PC-3 (cell line): ENCODE measurements around the gene DNM2. TPM values are rescaled to one million over a fixed set of nuclear protein-coding genes. Genes with fewer than 3 reads are reported as not detected.
A peak's percentile ranks its signal among the peaks of the same experiment; 100 is the strongest.

Experiments used
- ATAC-seq: fragments of 200-7000 bp; cut with Tn5 transposase; 2 replicates; pipeline ENCODE4 v1.9.1; 2020; ENCODE audit warnings: mild to moderate bottlenecking, moderate library complexity
- BruUV-seq: library from RNA; stranded (reverse); fragments of 400-500 nt; replicated peaks from 2 replicates; lab custom pipeline; 2021; lab: Mats Ljungman, UMichigan
- CTCF ChIA-PET: fragments of 300-600 bp; sonication (Branson Sonifier 250); formaldehyde crosslinking; loops from one replicate; lab custom pipeline; 2022; ENCODE audit warnings: antibody characterized with exemption; lab: Charles Lee
- POLR2A ChIA-PET: fragments of 300-600 bp; sonication (Branson Sonifier 250); formaldehyde crosslinking; loops from one replicate; lab custom pipeline; 2022; ENCODE audit warnings: antibody characterized with exemption; ENCODE audit not compliant: unreplicated experiment; lab: Charles Lee
- DNase-seq: peaks from one replicate; pipeline ENCODE4 v3.0.0-alpha.2; 2015
- H2AFZ ChIP-seq: fragments of 300-600 bp; sonication (generic); 2 replicates; pipeline ENCODE4 v1.6.0; 2016; ENCODE audit warnings: antibody characterized with exemption, low read length
- H3F3A ChIP-seq: fragments of 300-600 bp; sonication (generic); one replicate; pipeline ENCODE4 v1.6.0; 2017; ENCODE audit warnings: antibody characterized with exemption, low read length, control low read depth, mild to moderate bottlenecking; ENCODE audit not compliant: unreplicated experiment
- H3K27ac ChIP-seq: fragments of 300-600 bp; sonication (generic); 2 replicates; pipeline ENCODE4 v1.5.1; 2016; ENCODE audit warnings: mild to moderate bottlenecking, low read length
- H3K27me3 ChIP-seq: fragments of 300-600 bp; sonication (generic); 2 replicates; pipeline ENCODE4 v1.6.1; 2016; ENCODE audit warnings: low read length, mixed read lengths
- H3K36me3 ChIP-seq: fragments of 300-600 bp; sonication (generic); 2 replicates; pipeline ENCODE4 v1.6.1; 2016; ENCODE audit warnings: low read depth, mixed run types, low read length, mixed read lengths
- H3K4me1 ChIP-seq: fragments of 300-600 bp; sonication (generic); 2 replicates; pipeline ENCODE4 v1.5.1; 2016; ENCODE audit warnings: low read length; ENCODE audit not compliant: insufficient read depth
- H3K4me2 ChIP-seq: fragments of 300-600 bp; sonication (generic); 2 replicates; pipeline ENCODE4 v1.6.0; 2016; ENCODE audit warnings: low read length
- H3K4me3 ChIP-seq: fragments of 300-600 bp; sonication (generic); 2 replicates; pipeline ENCODE4 v1.5.1; 2016; ENCODE audit warnings: mild to moderate bottlenecking, low read length, mixed read lengths
- H3K79me2 ChIP-seq: fragments of 300-600 bp; sonication (generic); 2 replicates; pipeline ENCODE4 v1.6.1; 2017; ENCODE audit warnings: low read length, mixed read lengths
- H3K9ac ChIP-seq: fragments of 300-600 bp; sonication (generic); 2 replicates; pipeline ENCODE4 v1.6.0; 2016; ENCODE audit warnings: mild to moderate bottlenecking, low read length
- H3K9me2 ChIP-seq: fragments of 300-600 bp; sonication (generic); replicated peaks from 2 replicates; pipeline ENCODE4 v1.6.1; 2016; ENCODE audit warnings: mixed run types, low read length, mixed read lengths
- H3K9me3 ChIP-seq: fragments of 300-600 bp; sonication (generic); 2 replicates; pipeline ENCODE4 v1.6.1; 2016; ENCODE audit warnings: low read length, mixed read lengths
- H4K20me1 ChIP-seq: fragments of 300-600 bp; sonication (generic); 2 replicates; pipeline ENCODE4 v1.6.1; 2016; ENCODE audit warnings: low read length, mixed read lengths
- EZH2 ChIP-seq: fragments of 300-600 bp; sonication (generic); IDR thresholded peaks from one replicate; pipeline ENCODE4 v1.6.1; 2017; ENCODE audit warnings: antibody characterized with exemption, mild to moderate bottlenecking, low read length; ENCODE audit not compliant: unreplicated experiment
- EZH2phosphoT487 ChIP-seq: fragments of 300-600 bp; sonication (generic); IDR thresholded peaks from 2 replicates; pipeline ENCODE4 v1.6.1; 2018; ENCODE audit warnings: mild to moderate bottlenecking, antibody characterized with exemption, low read length, borderline replicate concordance
- intact Hi-C: fragments of 100-400 bp; cut with micrococcal nuclease; formaldehyde crosslinking; loops from 2 replicates; pipeline ENCODE4 v1.9.0; 2023
- total RNA-seq: library from RNA; depleted of rRNA; stranded (reverse); fragments of >200 nt; gene quantifications from 2 replicates; pipeline ENCODE4 v1.2.3, GENCODE V29; 2014
- TF ChIP-seq, protein P1 (sequence below): fragments of 300-600 bp; sonication (generic); conservative IDR thresholded peaks from 2 replicates; pipeline ENCODE4 v1.5.1; 2017; ENCODE audit warnings: antibody characterized with exemption, low read depth, mild to moderate bottlenecking, low read length

DNM2 gene
- total RNA-seq, 1 experiment from 2014 or later: 150 TPM

DNA sequence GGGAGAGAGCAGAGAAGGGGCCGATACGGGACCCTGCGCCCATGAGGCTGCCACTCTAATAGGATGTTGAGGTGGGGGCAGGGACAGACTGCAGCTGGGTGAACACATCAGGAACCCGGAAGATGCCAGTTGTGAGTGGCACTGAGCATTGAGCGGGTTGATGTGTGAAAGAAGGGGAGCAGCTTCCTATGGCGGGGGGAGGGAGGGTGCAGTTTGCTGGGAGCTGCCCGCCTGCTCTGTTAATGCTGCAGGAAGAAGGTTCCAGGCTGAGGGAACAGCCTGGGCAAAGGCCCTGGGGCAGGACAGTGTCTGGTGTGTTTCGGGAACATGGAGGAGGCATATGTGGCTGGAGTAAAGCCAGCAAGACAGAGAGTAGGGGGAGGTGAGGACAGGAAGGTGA lies 29.8 kb downstream of the DNM2 start:
- POLR2A ChIA-PET: no interaction called here
- no peak for TF ChIP-seq EZH2phosphoT487
- TF ChIP-seq EZH2: no peak
- TF ChIP-seq, protein P1, sequence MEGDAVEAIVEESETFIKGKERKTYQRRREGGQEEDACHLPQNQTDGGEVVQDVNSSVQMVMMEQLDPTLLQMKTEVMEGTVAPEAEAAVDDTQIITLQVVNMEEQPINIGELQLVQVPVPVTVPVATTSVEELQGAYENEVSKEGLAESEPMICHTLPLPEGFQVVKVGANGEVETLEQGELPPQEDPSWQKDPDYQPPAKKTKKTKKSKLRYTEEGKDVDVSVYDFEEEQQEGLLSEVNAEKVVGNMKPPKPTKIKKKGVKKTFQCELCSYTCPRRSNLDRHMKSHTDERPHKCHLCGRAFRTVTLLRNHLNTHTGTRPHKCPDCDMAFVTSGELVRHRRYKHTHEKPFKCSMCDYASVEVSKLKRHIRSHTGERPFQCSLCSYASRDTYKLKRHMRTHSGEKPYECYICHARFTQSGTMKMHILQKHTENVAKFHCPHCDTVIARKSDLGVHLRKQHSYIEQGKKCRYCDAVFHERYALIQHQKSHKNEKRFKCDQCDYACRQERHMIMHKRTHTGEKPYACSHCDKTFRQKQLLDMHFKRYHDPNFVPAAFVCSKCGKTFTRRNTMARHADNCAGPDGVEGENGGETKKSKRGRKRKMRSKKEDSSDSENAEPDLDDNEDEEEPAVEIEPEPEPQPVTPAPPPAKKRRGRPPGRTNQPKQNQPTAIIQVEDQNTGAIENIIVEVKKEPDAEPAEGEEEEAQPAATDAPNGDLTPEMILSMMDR: no peak
- Histone ChIP-seq H3K9me3 (no peaks in the 10 kb centered on the region), H3K9me2 (no peaks in the 10 kb centered on the region), H3K9ac (no peak overlapping the region), H2AFZ (no peak overlapping the region), H3F3A (no peaks in the 10 kb centered on the region), H3K27me3 (no peaks in the 10 kb centered on the region), H3K36me3 (no peaks in the 10 kb centered on the region), H3K4me3 (no peak overlapping the region), H3K79me2 (peaks cover 92% of the 10 kb centered on the region), H4K20me1 (peaks cover 21% of the 10 kb centered on the region), H3K27ac (no peak overlapping the region), H3K4me1 (peaks cover 29% of the 10 kb centered on the region), H3K4me2 (no peak overlapping the region)
- BruUV-seq: no TSS peak
- CTCF ChIA-PET: interaction anchor here (0.6 kb wide), 1 partner anchor 194 kb away, joined by 3 read pairs; no protein-coding TSS in a partner anchor
- DNase-seq (no peak), ATAC-seq (no peak)
- intact Hi-C loops: no loop called here

DNA sequence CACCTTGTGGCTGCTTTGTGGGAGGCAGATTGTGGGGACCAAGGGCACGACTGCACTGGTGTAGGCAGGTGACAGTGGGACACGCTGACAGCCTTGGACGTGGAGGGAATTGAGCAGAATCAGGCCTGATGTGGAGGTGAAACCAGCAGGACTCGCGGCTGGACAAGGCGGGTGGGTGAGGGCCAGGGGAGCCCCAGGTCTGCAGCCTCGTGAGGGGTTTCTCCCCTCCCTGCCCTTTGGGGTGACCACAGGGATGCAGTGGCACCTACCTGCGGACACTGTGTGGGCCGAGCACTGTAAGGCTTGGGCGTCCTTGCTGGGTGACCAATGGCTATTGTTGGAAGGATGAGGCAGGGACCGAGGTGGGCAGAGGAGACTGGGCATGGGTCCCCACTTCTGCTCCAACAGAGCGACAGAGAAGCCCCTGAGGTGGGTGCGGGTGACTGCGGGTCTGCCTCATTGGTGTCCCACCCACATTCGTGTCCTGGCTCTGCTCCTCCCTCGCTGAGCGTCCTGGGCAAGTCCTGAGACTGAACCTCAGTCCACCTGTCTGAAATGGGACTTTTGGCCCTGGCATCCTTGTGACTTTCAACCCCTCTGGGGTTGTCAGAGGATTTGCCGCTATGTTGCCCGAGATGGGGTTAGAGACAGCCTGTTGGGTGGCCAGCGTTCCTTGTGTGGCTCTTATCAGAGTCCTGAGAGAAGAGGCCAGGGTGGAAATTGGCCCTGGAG lies 30.5 kb downstream of the DNM2 start:
- no peak overlapping the region for H3K4me3 ChIP-seq

More for the DNA sequence above, 30.5 kb downstream of the DNM2 start:
- Histone ChIP-seq H4K20me1 (peaks cover 21% of the 10 kb centered on the region), H3K27ac (peak overlapping the region; percentile 52), H3F3A (no peaks in the 10 kb centered on the region), H3K9me2 (no peaks in the 10 kb centered on the region), H3K36me3 (no peaks in the 10 kb centered on the region), H3K4me1 (peaks cover 29% of the 10 kb centered on the region), H3K4me2 (peak overlapping the region; percentile 65; the same call in 1 of the 2 replicates), H2AFZ (peak overlapping the region; percentile 37; the same call in 1 of the 2 replicates), H3K9ac (no peak overlapping the region), H3K27me3 (no peaks in the 10 kb centered on the region), H3K79me2 (peaks cover 89% of the 10 kb centered on the region), H3K9me3 (no peaks in the 10 kb centered on the region)
- ChIA-PET POLR2A (no interaction called here), CTCF (no interaction called here)
- DNase-seq: no peak
- peak; percentile 1 for ATAC-seq
- intact Hi-C loops: no loop called here
- no TSS peak for BruUV-seq
- TF ChIP-seq, protein P1: no peak
- TF ChIP-seq EZH2phosphoT487: no peak
- no peak for TF ChIP-seq EZH2
